ENCODE measurements around the gene TREX2.
A peak's percentile ranks its signal among the peaks of the same experiment; 100 is the strongest.

TREX2 gene

GRCh38 chrX:153487590-153488071 lies 41.8 kb upstream of the TREX2 start:
- no peaks in the 10 kb centered on the region for H3K9me3 ChIP-seq (ENCODE audit: control insufficient read depth, low read length)
- H3K4me3 ChIP-seq (ENCODE audit: low read length): no peak overlapping the region
- H3K9ac ChIP-seq (ENCODE audit: low read length): no peak overlapping the region
- H3K27me3 ChIP-seq (replicated peaks; ENCODE audit: control insufficient read depth, insufficient read depth, low read length): no peaks in the 10 kb centered on the region
- peaks cover 4% of the 10 kb centered on the region for H3K4me1 ChIP-seq (ENCODE audit: control insufficient read depth, insufficient read depth, low read length)
- no peak for DNase-seq (ENCODE audit: low read depth)
- no peaks in the 10 kb centered on the region for H3K36me3 ChIP-seq (ENCODE audit: control insufficient read depth, insufficient read depth, low read length, severe bottlenecking)

- Histone ChIP-seq H3K36me3 (ENCODE audit: control insufficient read depth, insufficient read depth, low read length, severe bottlenecking) (no peaks in the 10 kb centered on the region), H3K4me1 (ENCODE audit: control insufficient read depth, insufficient read depth, low read length) (peaks cover 4% of the 10 kb centered on the region), H3K4me3 (ENCODE audit: low read length) (no peak overlapping the region), H3K9ac (ENCODE audit: low read length) (no peak overlapping the region), H3K9me3 (ENCODE audit: control insufficient read depth, low read length) (no peaks in the 10 kb centered on the region), H3K27me3 (replicated peaks; ENCODE audit: control insufficient read depth, insufficient read depth, low read length) (no peaks in the 10 kb centered on the region)
- DNase-seq (ENCODE audit: low read depth): no peak
Observed at GRCh38 chrX:153486171-153486570, 40.3 kb upstream of the TREX2 start.

GRCh38 chrX:153485396-153486080 lies 39.7 kb upstream of the TREX2 start:
- no peaks in the 10 kb centered on the region for H3K9me3 ChIP-seq (ENCODE audit: control insufficient read depth, low read length)
- H3K9ac ChIP-seq (ENCODE audit: low read length): no peak overlapping the region
- no peak overlapping the region for H3K4me3 ChIP-seq (ENCODE audit: low read length)
- peaks cover 4% of the 10 kb centered on the region for H3K4me1 ChIP-seq (ENCODE audit: control insufficient read depth, insufficient read depth, low read length)
- DNase-seq (ENCODE audit: low read depth): no peak
- no peaks in the 10 kb centered on the region for H3K36me3 ChIP-seq (ENCODE audit: control insufficient read depth, insufficient read depth, low read length, severe bottlenecking)
- no peaks in the 10 kb centered on the region for H3K27me3 ChIP-seq (replicated peaks; ENCODE audit: control insufficient read depth, insufficient read depth, low read length)

- no peak overlapping the region for H3K4me3 ChIP-seq (ENCODE audit: low read length)
- DNase-seq (ENCODE audit: low read depth): no peak
- H3K9me3 ChIP-seq (ENCODE audit: control insufficient read depth, low read length): no peaks in the 10 kb centered on the region
- no peaks in the 10 kb centered on the region for H3K27me3 ChIP-seq (replicated peaks; ENCODE audit: control insufficient read depth, insufficient read depth, low read length)
- no peaks in the 10 kb centered on the region for H3K36me3 ChIP-seq (ENCODE audit: control insufficient read depth, insufficient read depth, low read length, severe bottlenecking)
- H3K9ac ChIP-seq (ENCODE audit: low read length): no peak overlapping the region
- peaks cover 6% of the 10 kb centered on the region for H3K4me1 ChIP-seq (ENCODE audit: control insufficient read depth, insufficient read depth, low read length)
Observed at GRCh38 chrX:153482376-153483015, 36.6 kb upstream of the TREX2 start.

GRCh38 chrX:153481043-153481442 lies 35.2 kb upstream of the TREX2 start:
- DNase-seq (ENCODE audit: low read depth): no peak
- H3K27me3 ChIP-seq (replicated peaks; ENCODE audit: control insufficient read depth, insufficient read depth, low read length): no peaks in the 10 kb centered on the region

GRCh38 chrX:153478746-153479145 lies 32.9 kb upstream of the TREX2 start:
- no peak for DNase-seq (ENCODE audit: low read depth)
- peaks cover 13% of the 10 kb centered on the region for H3K4me1 ChIP-seq (ENCODE audit: control insufficient read depth, insufficient read depth, low read length)
- no peak overlapping the region for H3K9ac ChIP-seq (ENCODE audit: low read length)
- H3K9me3 ChIP-seq (ENCODE audit: control insufficient read depth, low read length): no peaks in the 10 kb centered on the region
- no peaks in the 10 kb centered on the region for H3K27me3 ChIP-seq (replicated peaks; ENCODE audit: control insufficient read depth, insufficient read depth, low read length)
- H3K4me3 ChIP-seq (ENCODE audit: low read length): no peak overlapping the region
- H3K36me3 ChIP-seq (ENCODE audit: control insufficient read depth, insufficient read depth, low read length, severe bottlenecking): no peaks in the 10 kb centered on the region

More at GRCh38 chrX:153481043-153481442, 35.2 kb upstream of the TREX2 start:
- no peaks in the 10 kb centered on the region for H3K36me3 ChIP-seq (ENCODE audit: control insufficient read depth, insufficient read depth, low read length, severe bottlenecking)
- H3K9me3 ChIP-seq (ENCODE audit: control insufficient read depth, low read length): no peaks in the 10 kb centered on the region
- H3K9ac ChIP-seq (ENCODE audit: low read length): no peak overlapping the region
- peaks cover 9% of the 10 kb centered on the region for H3K4me1 ChIP-seq (ENCODE audit: control insufficient read depth, insufficient read depth, low read length)
- no peak overlapping the region for H3K4me3 ChIP-seq (ENCODE audit: low read length)

GRCh38 chrX:153477901-153478300 lies 32.0 kb upstream of the TREX2 start:
- Histone ChIP-seq H3K27me3 (replicated peaks; ENCODE audit: control insufficient read depth, insufficient read depth, low read length) (no peaks in the 10 kb centered on the region), H3K4me1 (ENCODE audit: control insufficient read depth, insufficient read depth, low read length) (peaks cover 13% of the 10 kb centered on the region), H3K36me3 (ENCODE audit: control insufficient read depth, insufficient read depth, low read length, severe bottlenecking) (no peaks in the 10 kb centered on the region), H3K4me3 (ENCODE audit: low read length) (no peak overlapping the region), H3K9me3 (ENCODE audit: control insufficient read depth, low read length) (no peaks in the 10 kb centered on the region), H3K9ac (ENCODE audit: low read length) (no peak overlapping the region)
- DNase-seq (ENCODE audit: low read depth): no peak

GRCh38 chrX:153477364-153477857 lies 31.6 kb upstream of the TREX2 start:
- Histone ChIP-seq H3K9ac (ENCODE audit: low read length) (no peak overlapping the region), H3K9me3 (ENCODE audit: control insufficient read depth, low read length) (no peaks in the 10 kb centered on the region), H3K4me3 (ENCODE audit: low read length) (no peak overlapping the region), H3K36me3 (ENCODE audit: control insufficient read depth, insufficient read depth, low read length, severe bottlenecking) (no peaks in the 10 kb centered on the region), H3K4me1 (ENCODE audit: control insufficient read depth, insufficient read depth, low read length) (peaks cover 13% of the 10 kb centered on the region), H3K27me3 (replicated peaks; ENCODE audit: control insufficient read depth, insufficient read depth, low read length) (no peaks in the 10 kb centered on the region)
- no peak for DNase-seq (ENCODE audit: low read depth)

GRCh38 chrX:153476666-153477363 lies 31.0 kb upstream of the TREX2 start:
- H3K4me3 ChIP-seq (ENCODE audit: low read length): no peak overlapping the region
- H3K9me3 ChIP-seq (ENCODE audit: control insufficient read depth, low read length): no peaks in the 10 kb centered on the region
- peaks cover 13% of the 10 kb centered on the region for H3K4me1 ChIP-seq (ENCODE audit: control insufficient read depth, insufficient read depth, low read length)
- DNase-seq (ENCODE audit: low read depth): peak; percentile 64
- no peaks in the 10 kb centered on the region for H3K36me3 ChIP-seq (ENCODE audit: control insufficient read depth, insufficient read depth, low read length, severe bottlenecking)
- H3K9ac ChIP-seq (ENCODE audit: low read length): no peak overlapping the region
- no peaks in the 10 kb centered on the region for H3K27me3 ChIP-seq (replicated peaks; ENCODE audit: control insufficient read depth, insufficient read depth, low read length)

GRCh38 chrX:153475751-153476281 lies 30.0 kb upstream of the TREX2 start:
- H3K36me3 ChIP-seq (ENCODE audit: control insufficient read depth, insufficient read depth, low read length, severe bottlenecking): no peaks in the 10 kb centered on the region
- H3K9ac ChIP-seq (ENCODE audit: low read length): no peak overlapping the region
- DNase-seq (ENCODE audit: low read depth): no peak

GRCh38 chrX:153475271-153475670 lies 29.4 kb upstream of the TREX2 start:
- no peak for DNase-seq (ENCODE audit: low read depth)
- Histone ChIP-seq H3K9me3 (ENCODE audit: control insufficient read depth, low read length) (no peaks in the 10 kb centered on the region), H3K4me1 (ENCODE audit: control insufficient read depth, insufficient read depth, low read length) (peaks cover 13% of the 10 kb centered on the region), H3K36me3 (ENCODE audit: control insufficient read depth, insufficient read depth, low read length, severe bottlenecking) (no peaks in the 10 kb centered on the region), H3K9ac (ENCODE audit: low read length) (no peak overlapping the region), H3K4me3 (ENCODE audit: low read length) (no peak overlapping the region), H3K27me3 (replicated peaks; ENCODE audit: control insufficient read depth, insufficient read depth, low read length) (no peaks in the 10 kb centered on the region)

More at GRCh38 chrX:153475751-153476281, 30.0 kb upstream of the TREX2 start:
- Histone ChIP-seq H3K27me3 (replicated peaks; ENCODE audit: control insufficient read depth, insufficient read depth, low read length) (no peaks in the 10 kb centered on the region), H3K9me3 (ENCODE audit: control insufficient read depth, low read length) (no peaks in the 10 kb centered on the region), H3K4me1 (ENCODE audit: control insufficient read depth, insufficient read depth, low read length) (peaks cover 13% of the 10 kb centered on the region), H3K4me3 (ENCODE audit: low read length) (no peak overlapping the region)

Data from adipocyte (in vitro differentiated cells).